Measurements from ENCODE around the gene ANO7.

The ANO7 gene

GRCh38 chr2:241225545-241225944 is 37.1 kb downstream of the ANO7 start:
- TF ChIP-seq CTCF (conservative IDR thresholded peaks at IDR 0.05): no peak
- no peak overlapping the region for H3K27ac ChIP-seq

DNA sequence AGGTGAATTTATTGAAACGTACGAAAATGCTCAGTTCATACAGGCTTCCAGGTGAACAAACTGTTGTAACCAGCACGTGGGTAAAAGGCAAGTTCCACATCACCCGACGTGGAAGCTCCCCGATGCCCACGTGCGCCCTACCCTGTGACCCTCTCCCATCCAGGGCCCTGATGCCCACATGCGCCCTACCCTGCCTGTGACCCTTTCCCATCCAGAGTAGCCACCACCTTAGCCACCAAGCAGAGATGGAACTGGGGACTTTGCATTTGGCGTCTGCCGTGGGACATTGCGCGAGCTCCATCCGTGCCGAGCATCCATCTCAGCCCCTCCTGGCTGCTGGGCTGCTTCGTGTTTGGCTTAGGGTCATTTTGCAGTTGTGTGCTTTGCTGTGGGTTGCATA is 37.5 kb downstream of the ANO7 start:
- no peak overlapping the region for H3K27ac ChIP-seq
- TF ChIP-seq CTCF (conservative IDR thresholded peaks at IDR 0.05): no peak

- no peak for TF ChIP-seq CTCF (conservative IDR thresholded peaks at IDR 0.05)
- peak overlapping the region; percentile 5; the same call in 1 of the 2 replicates for H3K27ac ChIP-seq
These were observed 38.5 kb downstream of the ANO7 start for GRCh38 chr2:241226723-241227572.

DNA sequence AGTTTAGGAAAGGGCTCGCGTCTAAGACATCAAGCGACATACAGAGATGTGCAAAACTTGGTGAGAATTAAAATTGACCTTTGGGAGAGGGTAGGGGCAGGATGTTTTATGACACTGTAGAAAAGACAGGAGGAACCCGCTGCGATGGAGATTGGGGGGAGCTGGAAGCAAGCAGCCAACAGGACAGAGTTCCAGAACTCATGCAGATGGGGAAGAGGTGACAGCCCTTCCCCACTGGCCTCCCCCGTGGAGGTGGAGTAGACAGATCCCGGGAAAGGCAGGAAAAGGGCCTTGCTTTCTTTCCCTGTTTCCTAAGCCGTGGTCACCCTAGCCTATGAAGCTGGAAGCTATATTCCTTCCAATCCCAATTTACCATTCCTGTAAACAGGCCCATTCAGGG is 39.1 kb downstream of the ANO7 start:
- no peak for TF ChIP-seq CTCF (conservative IDR thresholded peaks at IDR 0.05)
- H3K27ac ChIP-seq: peak overlapping the region; percentile 5; the same call in 1 of the 2 replicates

- H3K27ac ChIP-seq: peak overlapping the region; percentile 18; the same call in 1 of the 2 replicates
- TF ChIP-seq CTCF (conservative IDR thresholded peaks at IDR 0.05): no peak
These were observed 39.8 kb downstream of the ANO7 start for GRCh38 chr2:241228081-241228859.

GRCh38 chr2:241228860-241229516 is 40.5 kb downstream of the ANO7 start:
- TF ChIP-seq CTCF (conservative IDR thresholded peaks at IDR 0.05): no peak
- H3K27ac ChIP-seq: peak overlapping the region; percentile 18
